HG03521 (cell line): ENCODE measurements around the gene RALGAPA2.
"Not testable (repeated sequence)": the region's sequence is repeated elsewhere in the genome, so short reads cannot be mapped to it uniquely, and the experiment has no call there.

Experiments used
- ATAC-seq: cut with Tn5 transposase; IDR thresholded peaks from one replicate; pipeline ENCODE4 v1.9.1; 2021; ENCODE audit warnings: mild to moderate bottlenecking, moderate library complexity; ENCODE audit not compliant: unreplicated experiment

RALGAPA2 gene

GRCh38 chr20:20360464-20360863, 352.0 kb downstream of the RALGAPA2 start:
- no peak for ATAC-seq

GRCh38 chr20:20359628-20360027, 352.8 kb downstream of the RALGAPA2 start:
- no peak for ATAC-seq

- no peak for ATAC-seq
Observed at GRCh38 chr20:20358801-20359200, 353.6 kb downstream of the RALGAPA2 start.

- not testable (repeated sequence) for ATAC-seq
Observed at GRCh38 chr20:20355503-20355902, 356.9 kb downstream of the RALGAPA2 start.

GRCh38 chr20:20353576-20353975, 358.9 kb downstream of the RALGAPA2 start:
- no peak for ATAC-seq

- no peak for ATAC-seq
Observed at GRCh38 chr20:20344476-20344875, 368.0 kb downstream of the RALGAPA2 start.

GRCh38 chr20:20343932-20344331, 368.5 kb downstream of the RALGAPA2 start:
- ATAC-seq = no peak
